Fibroblast of skin of right biceps (primary cell): ENCODE measurements around the gene WIZ.

Source experiments
- DNase-seq: peaks from one replicate; pipeline ENCODE4 v3.0.0-alpha.2; 2013

The WIZ gene

DNA sequence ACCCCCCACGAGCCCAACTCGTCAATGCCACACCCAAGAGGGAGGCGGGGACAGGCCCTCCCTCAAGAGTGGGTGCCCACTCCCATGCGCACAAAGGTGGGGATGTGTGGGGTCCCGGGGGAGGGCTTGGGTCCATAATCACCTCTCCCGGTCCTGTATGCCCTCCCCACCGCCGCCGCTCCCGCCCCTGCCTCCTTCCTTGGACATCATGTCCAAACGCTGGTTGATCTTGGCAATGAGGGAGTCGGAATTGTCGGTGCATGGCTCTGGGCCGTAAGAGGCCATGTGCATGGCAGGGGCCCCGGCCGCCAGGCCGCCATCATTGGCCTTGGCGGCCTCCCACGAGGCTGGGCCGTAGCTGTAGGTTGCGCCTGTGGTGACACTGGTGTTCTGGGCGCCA lies 76.1 kb downstream of the WIZ start:
- no peak for DNase-seq

DNA sequence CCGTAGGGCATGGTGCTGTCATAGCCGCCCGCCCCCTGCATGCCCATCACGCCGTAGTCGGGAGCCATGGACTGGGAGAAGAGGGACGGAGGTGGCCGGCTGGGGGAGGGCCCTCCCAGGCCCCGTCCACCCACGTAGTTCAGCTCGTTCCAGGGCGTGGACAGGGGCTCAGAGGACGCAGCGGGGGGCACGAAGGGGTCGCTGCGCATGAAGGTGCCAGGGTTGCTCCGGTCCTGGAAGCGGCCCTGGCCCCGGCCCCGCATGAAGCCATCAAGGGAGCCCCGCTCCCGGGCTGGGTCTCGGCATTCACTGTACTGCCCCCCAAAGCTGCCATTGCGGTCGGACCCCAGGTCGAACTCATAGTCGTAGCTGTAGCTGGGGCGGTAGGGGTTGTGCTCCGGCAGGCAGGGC lies 76.9 kb downstream of the WIZ start:
- no peak for DNase-seq

DNA sequence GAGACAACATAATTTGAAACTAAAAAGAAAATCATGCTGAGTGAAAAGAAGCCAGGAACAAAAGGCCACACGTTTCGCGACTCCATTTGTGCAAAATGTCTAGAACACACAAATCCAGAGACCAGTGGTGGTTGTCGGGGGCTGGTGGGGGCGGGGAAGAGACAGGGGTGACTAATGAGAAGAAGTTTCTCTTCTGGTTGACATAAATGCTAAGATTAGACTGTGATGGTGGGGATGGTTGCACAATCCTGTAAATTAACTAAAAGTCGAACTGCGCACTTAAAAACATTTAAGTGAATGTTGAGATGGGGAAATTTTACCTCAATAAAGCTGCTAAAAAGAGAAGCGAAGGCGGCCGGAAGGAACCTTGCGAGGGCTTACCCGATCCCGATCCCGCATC lies 77.3 kb downstream of the WIZ start:
- DNase-seq: no peak

GRCh38 chr19:15371786-15372380 lies 77.9 kb downstream of the WIZ start:
- DNase-seq: no peak

DNA sequence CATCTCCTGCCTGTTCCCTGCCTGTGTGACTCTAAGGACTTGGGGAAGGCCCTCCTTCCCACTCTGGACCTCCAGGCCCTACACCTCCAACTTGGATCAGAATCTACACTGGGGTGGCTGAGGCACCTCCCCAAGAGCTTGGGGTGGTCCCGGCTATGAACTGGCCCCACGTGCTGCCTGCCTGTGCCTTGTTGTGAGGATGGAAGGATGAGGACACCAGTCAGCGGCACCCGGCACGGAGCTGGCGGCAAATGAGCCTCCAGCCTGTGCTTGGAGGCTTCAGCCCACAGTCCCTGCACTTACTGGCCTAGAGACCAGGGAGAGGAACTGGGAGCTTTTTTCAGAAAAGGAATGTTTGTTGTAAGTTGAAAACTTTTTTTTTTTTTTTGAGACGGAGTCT lies 78.6 kb downstream of the WIZ start:
- DNase-seq: no peak
